HG02938 (cell line): Measurements from ENCODE around the gene PDAP1.
"Not testable (repeated sequence)": the region's sequence is repeated elsewhere in the genome, so short reads cannot be mapped to it uniquely, and the experiment has no call there.

Experiments used
- ATAC-seq: cut with Tn5 transposase; IDR thresholded peaks from one replicate; pipeline ENCODE4 v1.9.1; 2021; ENCODE audit warnings: mild to moderate bottlenecking, moderate library complexity; ENCODE audit not compliant: unreplicated experiment

The PDAP1 gene

GRCh38 chr7:99397297-99397983, 11.0 kb downstream of the PDAP1 start:
- ATAC-seq, result no peak

GRCh38 chr7:99396418-99397296, 11.7 kb downstream of the PDAP1 start:
- no peak for ATAC-seq

GRCh38 chr7:99395616-99396327, 12.6 kb downstream of the PDAP1 start:
- ATAC-seq, result no peak

GRCh38 chr7:99394188-99394502, 14.3 kb downstream of the PDAP1 start:
- ATAC-seq, result no peak

GRCh38 chr7:99393355-99394187, 14.8 kb downstream of the PDAP1 start:
- no peak for ATAC-seq

DNA sequence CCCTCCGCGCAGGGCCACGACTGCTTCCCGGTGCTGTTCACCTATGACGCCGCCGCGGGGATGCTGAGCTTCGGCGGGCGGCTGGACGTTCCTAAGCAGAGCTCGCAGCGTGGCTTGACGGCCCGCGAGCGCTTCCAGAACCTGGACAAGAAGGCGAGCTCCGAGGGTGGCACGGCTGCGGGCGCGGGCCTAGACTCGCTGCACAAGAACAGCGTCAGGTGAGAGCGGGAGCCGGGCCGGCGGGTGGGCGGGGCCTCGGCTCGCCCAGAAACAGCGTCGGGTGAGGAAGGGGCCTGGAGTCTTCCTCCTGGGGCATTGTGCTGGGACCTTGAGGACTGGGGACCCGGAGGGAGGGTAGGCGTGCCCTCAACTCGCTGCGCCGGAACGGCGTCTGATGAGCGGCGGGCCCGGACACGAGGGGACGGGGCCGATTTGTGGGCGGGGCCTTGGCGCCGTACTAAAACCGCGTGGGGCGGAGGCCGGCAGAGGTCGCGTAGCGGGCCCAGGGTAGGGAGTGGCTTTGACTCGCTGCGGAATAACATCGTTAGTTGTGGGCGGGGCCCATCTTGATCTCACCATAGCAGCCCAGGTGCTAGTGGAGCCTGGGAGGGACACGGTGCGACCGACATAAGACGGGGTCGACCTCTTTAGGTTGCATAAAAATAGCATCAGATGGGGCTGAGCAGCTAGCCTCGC, 15.6 kb downstream of the PDAP1 start:
- ATAC-seq, result no peak

GRCh38 chr7:99392046-99392445, 16.4 kb downstream of the PDAP1 start:
- no peak for ATAC-seq

- ATAC-seq, result no peak
Observed at GRCh38 chr7:99390941-99391602, 17.3 kb downstream of the PDAP1 start.

- no peak for ATAC-seq
Observed at GRCh38 chr7:99389772-99390171, 18.6 kb downstream of the PDAP1 start.

DNA sequence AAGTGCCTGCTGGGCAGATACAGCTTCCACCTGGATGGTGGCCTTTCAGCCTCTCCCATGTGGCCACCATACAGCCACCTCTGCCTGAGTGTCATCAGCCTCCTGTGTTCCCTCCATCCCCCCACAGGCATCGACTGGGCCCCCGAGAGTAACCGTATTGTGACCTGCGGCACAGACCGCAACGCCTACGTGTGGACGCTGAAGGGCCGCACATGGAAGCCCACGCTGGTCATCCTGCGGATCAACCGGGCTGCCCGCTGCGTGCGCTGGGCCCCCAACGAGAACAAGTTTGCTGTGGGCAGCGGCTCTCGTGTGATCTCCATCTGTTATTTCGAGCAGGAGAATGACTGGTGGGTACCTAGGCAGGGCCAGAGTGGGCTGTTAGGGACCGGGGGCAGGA, 20.5 kb downstream of the PDAP1 start:
- no peak for ATAC-seq

GRCh38 chr7:99387239-99387635, 21.2 kb downstream of the PDAP1 start:
- ATAC-seq, result not testable (repeated sequence)

DNA sequence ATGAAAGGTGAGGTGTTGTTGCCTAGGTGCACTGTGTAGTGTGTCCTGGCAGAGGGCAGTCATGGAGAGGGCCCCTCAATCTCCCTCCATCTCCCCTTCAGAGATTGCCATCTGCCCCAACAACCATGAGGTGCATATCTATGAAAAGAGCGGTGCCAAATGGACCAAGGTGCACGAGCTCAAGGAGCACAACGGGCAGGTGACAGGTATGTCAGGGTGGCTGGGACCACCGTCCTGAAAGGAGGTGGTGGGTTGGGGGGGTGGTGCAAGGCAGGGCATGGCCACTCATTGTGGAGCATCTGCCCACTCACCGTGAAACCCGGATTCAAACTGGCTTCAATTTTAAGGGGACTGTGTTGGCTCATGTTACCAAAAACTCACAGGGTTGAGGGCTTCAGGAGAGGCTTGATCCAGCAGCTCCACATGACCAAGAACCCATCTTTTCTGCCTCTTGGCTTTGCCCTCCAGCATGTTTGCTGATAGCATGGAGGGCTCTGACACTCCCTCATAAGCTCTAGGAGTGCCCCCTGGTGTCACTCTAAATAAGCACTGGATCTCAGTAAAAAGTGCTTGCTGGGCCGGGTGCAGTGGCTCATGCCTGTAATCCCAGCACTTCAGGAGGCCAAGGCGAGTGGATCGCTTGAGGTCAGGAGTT, 21.7 kb downstream of the PDAP1 start:
- no peak for ATAC-seq

GRCh38 chr7:99385564-99385963, 22.8 kb downstream of the PDAP1 start:
- ATAC-seq, result no peak

GRCh38 chr7:99384523-99384922, 23.9 kb downstream of the PDAP1 start:
- no peak for ATAC-seq

GRCh38 chr7:99383791-99384370, 24.5 kb downstream of the PDAP1 start:
- no peak for ATAC-seq

DNA sequence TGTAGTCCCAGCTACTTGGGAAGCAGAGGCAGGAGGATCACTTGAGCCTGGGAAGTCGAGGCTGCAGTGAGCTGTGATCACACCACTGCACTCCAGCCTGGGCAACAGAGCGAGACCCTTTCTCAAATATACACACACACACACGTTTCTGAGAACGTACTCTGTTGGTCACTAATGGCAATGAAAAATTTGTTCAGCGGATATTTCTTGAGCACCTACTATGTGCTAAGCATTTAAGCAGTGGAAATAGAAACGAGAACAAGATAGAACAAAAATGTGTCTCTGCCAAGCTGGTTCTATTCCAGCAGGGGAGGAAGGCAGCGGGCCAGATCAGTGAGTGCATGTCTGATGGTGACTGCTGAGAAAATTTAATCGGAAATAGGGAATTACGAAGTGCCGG, 25.2 kb downstream of the PDAP1 start:
- no peak for ATAC-seq

GRCh38 chr7:99381664-99382075, 26.7 kb downstream of the PDAP1 start:
- ATAC-seq, result no peak

- peak; percentile 82 for ATAC-seq
Observed at GRCh38 chr7:99380823-99381663, 27.4 kb downstream of the PDAP1 start.
